Measurements from ENCODE around the gene CCBE1.

DNA sequence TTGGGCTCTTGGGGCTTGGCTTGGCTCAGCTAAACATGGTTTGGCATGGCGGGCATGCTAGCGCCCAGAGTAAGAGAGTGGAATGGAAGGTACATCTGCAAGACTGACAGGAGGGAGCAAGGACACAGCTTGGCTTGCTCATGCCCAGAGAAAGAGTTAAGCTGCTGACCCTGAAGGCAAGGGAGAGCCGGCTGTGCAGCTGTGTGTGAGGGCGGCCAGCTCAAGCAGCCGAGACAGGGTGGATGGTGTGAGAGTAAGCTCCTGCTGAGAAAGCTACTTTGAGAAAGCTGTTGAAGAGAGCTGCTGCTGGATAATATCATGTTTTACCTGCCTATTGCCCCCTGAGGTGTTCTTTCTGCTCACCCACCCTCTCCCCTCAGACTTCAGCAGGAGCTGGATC lies 135.6 kb downstream of the CCBE1 start:
- TF ChIP-seq, protein P1, sequence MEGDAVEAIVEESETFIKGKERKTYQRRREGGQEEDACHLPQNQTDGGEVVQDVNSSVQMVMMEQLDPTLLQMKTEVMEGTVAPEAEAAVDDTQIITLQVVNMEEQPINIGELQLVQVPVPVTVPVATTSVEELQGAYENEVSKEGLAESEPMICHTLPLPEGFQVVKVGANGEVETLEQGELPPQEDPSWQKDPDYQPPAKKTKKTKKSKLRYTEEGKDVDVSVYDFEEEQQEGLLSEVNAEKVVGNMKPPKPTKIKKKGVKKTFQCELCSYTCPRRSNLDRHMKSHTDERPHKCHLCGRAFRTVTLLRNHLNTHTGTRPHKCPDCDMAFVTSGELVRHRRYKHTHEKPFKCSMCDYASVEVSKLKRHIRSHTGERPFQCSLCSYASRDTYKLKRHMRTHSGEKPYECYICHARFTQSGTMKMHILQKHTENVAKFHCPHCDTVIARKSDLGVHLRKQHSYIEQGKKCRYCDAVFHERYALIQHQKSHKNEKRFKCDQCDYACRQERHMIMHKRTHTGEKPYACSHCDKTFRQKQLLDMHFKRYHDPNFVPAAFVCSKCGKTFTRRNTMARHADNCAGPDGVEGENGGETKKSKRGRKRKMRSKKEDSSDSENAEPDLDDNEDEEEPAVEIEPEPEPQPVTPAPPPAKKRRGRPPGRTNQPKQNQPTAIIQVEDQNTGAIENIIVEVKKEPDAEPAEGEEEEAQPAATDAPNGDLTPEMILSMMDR (IDR thresholded peaks at IDR 0.05), result no peak
- no peak for TF ChIP-seq POLR2A (IDR thresholded peaks at IDR 0.05)
